AG09309 (cell line): Measurements from ENCODE around the gene C5AR2.

ENCODE experiments used
- DNase-seq: peaks from one replicate; pipeline ENCODE4 v3.0.0-alpha.2; 2010; ENCODE audit warnings: low read depth
- H3K4me3 ChIP-seq: 2 replicates; pipeline ENCODE4 v1.5.1; 2011; ENCODE audit warnings: mild to moderate bottlenecking, low read depth, low read length, moderate library complexity; ENCODE audit not compliant: control insufficient read depth
- TF ChIP-seq, protein P1 (sequence below): IDR thresholded peaks from 2 replicates; pipeline ENCODE4 v1.5.1; 2011; ENCODE audit warnings: mild to moderate bottlenecking, low read depth, low read length, inconsistent platforms; ENCODE audit not compliant: insufficient read depth, control insufficient read depth; ENCODE audit errors: missing control alignments

The C5AR2 gene

DNA sequence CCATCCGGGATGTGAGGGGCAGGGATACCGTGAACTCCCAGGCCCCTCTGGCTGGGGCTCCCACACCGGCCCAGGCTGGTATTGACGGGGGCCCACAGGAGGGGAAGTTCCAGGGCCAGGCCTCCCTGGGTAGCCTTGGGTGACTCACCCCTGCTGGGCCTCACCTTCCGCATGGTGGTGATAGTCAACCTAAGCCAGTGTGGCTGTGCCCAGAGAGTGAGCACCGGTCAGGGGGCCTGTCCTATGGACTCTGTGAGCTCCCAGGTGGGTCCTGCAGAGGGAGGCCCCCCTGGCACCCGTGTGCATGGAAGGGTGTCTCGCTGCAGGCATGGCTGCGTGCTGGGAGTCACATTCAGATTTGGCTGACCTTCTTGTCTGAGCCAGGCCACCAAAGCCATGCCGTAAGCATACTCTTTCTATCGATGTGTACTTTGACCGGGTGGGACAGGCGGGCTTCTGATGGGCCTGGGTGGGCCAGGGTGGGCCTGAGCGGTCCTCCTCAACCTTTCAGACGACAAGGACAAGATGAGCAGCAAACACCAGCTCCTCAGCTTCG is 44.7 kb downstream of the C5AR2 start:
- TF ChIP-seq, protein P1, sequence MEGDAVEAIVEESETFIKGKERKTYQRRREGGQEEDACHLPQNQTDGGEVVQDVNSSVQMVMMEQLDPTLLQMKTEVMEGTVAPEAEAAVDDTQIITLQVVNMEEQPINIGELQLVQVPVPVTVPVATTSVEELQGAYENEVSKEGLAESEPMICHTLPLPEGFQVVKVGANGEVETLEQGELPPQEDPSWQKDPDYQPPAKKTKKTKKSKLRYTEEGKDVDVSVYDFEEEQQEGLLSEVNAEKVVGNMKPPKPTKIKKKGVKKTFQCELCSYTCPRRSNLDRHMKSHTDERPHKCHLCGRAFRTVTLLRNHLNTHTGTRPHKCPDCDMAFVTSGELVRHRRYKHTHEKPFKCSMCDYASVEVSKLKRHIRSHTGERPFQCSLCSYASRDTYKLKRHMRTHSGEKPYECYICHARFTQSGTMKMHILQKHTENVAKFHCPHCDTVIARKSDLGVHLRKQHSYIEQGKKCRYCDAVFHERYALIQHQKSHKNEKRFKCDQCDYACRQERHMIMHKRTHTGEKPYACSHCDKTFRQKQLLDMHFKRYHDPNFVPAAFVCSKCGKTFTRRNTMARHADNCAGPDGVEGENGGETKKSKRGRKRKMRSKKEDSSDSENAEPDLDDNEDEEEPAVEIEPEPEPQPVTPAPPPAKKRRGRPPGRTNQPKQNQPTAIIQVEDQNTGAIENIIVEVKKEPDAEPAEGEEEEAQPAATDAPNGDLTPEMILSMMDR, result no peak
- H3K4me3 ChIP-seq, result no peak overlapping the region
- DNase-seq, result no peak

DNA sequence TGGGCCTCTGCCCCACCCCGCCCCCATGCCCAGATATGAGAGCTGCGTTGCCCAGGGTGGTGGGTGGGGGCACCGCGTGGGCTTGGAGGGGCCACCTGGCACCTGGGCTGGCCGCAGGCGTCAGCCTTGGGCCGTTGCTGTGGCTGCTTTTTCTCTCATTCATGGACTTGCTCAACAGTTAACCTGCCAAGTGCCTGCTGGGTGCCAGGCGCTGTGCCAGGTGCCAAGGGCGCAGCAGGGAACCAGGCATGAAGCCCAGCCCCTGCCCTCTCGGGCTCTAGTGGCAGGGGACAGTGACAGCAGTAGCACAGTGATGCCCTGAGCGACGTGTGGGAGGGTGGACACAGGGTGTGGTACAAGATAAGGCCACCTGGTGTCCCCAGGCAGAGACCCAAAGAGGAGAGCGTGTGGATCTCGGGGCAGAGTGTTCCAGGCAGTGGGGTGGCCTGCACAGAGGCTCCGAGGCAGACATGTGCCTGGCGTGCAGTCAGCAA is 45.3 kb downstream of the C5AR2 start:
- H3K4me3 ChIP-seq, result no peak overlapping the region
- no peak for DNase-seq
- TF ChIP-seq, protein P1, result no peak

- H3K4me3 ChIP-seq, result no peak overlapping the region
- DNase-seq, result no peak
- TF ChIP-seq, protein P1, result no peak
These were observed 45.8 kb downstream of the C5AR2 start for GRCh38 chr19:47377801-47378200.

DNA sequence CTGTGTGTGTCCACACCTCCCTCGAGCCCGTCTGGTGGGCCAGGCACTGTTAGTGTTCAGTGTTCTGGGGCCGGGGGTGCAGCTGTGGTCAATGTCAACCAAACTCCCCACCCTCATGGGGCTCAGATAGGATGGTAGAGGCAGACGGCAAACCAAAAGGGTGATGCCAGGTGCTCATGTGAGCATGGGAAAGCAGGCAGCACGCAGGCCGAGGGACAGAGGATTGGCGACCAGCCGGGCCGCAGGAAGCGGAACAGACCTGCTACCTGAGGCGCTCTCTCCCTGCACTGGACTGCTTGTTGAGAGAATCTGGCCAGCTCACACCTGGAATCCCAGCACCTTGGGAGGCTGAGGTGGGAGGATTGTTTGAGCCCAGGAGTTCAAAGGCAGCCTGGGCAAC is 46.3 kb downstream of the C5AR2 start:
- H3K4me3 ChIP-seq, result no peak overlapping the region
- TF ChIP-seq, protein P1, result no peak
- no peak for DNase-seq

DNA sequence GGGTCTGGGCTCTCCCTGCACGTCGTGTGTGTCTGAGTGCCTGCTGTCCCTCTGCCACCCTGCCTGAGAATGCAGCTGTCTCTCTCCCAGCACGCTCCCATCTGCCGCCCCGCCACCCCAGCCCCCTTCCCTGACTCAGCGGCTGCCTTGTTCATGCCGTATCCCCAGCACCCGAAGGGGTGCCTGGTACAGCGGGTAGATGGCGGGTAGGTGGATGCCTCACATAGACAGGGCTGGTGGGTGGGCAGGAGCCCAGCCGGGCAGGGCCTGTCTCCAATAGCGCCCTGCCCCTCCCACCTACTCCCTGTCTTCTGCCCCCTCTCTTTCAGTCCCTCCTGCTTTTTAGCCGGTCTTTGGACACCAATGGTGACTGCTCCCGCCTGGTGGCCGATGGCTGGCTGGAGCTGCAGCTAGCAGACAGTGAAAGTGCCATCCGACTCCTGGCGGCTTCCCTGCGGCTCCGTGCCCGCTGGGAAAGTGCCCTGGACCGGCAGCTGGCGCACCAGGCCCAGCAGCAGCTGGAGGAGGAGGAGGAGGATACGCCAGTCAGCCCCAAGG is 47.5 kb downstream of the C5AR2 start:
- H3K4me3 ChIP-seq, result no peak overlapping the region
- TF ChIP-seq, protein P1, result no peak
- DNase-seq, result no peak

DNA sequence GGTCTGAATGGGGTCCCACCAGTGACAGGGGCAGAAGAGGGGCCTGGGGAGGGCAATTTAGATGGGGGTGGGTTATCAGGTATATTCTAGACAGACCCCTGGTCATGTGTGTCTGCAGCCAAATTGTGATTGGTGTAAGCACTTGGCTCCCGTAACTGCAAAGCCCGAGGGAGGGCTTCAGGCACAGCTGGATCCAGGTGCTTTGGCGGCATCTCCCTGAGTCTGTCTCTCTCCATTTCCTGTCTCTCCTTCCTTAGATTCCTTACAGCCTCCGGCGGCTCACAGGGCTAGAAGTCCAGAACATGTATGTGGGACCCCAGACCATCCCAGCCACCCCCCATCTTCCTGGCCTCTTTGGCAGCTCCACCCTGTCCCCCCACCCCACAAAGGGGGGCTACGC is 48.6 kb downstream of the C5AR2 start:
- no peak overlapping the region for H3K4me3 ChIP-seq
- DNase-seq, result no peak
- TF ChIP-seq, protein P1, result no peak
